GM19099 (cell line): ENCODE measurements around the gene ACSS2.

Experiments used
- POLR2A ChIP-seq: IDR thresholded peaks from 3 replicates; pipeline ENCODE4 v1.6.1; 2011; ENCODE audit warnings: low read depth; ENCODE audit not compliant: insufficient read length; ENCODE audit errors: extremely low read depth

ACSS2 gene

GRCh38 chr20:34952671-34953070, 76.3 kb downstream of the ACSS2 start:
- no peak for TF ChIP-seq POLR2A

DNA sequence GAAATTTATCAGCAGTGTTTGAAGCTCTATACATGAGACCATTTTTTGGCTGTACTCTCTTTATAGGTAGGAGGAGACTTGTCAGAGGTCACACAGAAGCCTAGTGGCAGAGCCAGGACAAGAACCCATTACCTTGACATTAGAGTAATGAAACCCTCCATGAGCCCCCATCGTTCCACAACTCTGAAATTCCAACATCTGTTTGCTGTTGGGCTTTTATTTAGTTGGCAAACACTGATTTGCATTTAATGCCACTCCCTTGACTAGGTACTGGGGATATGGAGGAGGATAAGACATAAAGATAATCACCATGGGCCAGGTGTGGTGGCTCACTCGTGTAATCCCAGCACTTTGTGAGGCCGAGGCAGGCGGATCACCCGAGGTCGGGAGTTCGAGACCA, 77.5 kb downstream of the ACSS2 start:
- TF ChIP-seq POLR2A = no peak

DNA sequence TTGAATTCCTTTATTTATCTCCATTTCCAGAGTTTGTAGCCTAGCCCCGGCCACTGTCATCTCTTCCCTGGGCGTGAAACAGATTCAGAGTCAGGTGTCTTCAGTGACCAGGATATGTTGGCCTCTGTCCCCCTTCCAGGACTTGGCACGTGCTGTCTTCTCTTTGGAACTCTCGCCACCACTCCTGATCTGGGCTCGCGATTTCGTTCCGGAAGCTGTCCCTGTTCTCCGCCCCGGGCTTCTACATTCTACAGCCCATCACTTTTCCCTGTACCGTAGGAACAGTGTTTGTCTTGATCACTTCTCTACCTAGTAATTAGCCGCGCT, 78.5 kb downstream of the ACSS2 start:
- no peak for TF ChIP-seq POLR2A

- TF ChIP-seq POLR2A = peak; percentile 92
Measured at GRCh38 chr20:34955231-34956040, 79.0 kb downstream of the ACSS2 start, which contains the start of the genes GSS and MYH7B. Gene GSS, minus strand, starts transcription at chr20:34955806. Its CDS starts 3,954 bp downstream, at chr20:34951852. Gene MYH7B, plus strand, starts transcription at chr20:34955868. Its CDS starts 22,138 bp downstream, at chr20:34978006.

GRCh38 chr20:34956041-34956458, 79.6 kb downstream of the ACSS2 start:
- no peak for TF ChIP-seq POLR2A

DNA sequence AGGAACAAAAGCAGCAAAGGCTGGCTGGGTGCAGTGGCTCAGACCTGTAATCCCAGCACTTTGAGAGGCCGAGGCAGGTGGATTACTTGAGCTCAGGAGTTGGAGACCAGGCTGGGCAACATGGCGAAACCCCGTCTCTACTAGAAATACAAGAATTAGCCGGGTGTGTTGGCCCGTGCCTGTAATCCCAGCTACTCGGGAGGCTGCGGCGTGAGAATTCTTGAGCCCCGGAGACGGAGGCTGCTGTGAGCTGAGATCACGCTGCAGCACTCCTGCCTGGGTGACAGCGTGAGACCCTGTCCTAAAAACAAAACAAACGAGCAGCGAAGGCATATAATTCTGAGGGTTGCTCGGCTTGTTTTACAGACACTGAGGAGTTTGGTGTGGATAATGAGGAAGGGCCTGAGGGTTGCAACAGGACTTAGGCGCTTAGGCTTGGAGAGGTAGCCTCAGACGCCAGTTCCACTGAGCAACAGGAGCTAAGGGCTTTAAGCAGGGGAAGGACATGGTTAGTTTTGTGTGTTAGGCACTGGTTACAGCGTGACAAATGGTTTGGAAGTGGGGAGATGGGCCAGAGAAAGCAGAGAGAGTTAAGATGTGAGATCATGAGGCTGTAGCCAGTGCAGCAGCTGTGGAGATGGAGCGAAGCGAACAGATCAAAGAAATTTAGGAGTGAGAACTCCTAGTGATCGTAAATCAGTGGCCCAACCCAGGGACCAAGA, 80.5 kb downstream of the ACSS2 start:
- TF ChIP-seq POLR2A = no peak

DNA sequence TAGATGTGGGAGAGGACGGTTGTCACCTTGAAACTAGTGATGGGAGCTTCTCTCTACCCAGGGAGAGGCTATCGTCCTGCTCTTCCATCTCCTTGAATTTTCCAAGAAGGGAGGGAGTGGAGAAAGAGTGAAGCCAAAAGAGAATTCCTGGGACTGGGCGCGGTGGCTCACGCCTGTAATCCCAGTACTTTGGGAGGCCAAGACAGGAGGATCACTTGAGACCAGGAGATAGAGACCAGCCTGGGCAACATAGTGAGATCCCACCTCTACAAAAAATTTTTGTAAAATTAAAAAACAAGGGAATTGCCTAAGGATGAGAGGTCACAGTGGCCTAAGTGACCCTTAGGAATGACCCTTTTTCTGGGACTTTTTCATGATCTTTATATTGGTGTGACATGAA, 88.1 kb downstream of the ACSS2 start:
- TF ChIP-seq POLR2A = no peak

DNA sequence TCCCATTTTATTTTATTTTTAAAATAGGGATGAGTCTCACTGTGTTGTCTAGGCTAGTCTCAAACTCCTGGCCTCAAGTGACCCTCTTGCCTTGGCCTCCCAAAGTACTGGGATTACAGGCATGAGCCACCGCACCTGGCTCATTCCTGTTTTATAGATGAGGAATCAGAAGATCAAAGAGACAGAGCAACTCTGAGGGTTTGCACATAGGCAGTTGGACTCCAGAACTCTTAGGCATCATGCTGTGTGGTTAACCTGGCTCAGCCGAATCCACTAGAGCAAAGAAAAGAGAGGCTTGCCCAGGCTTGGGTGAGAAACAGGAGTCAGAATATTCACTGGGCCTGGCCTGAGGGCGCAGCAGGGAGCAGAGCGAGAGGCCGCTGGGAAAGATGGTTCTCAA, 88.6 kb downstream of the ACSS2 start:
- no peak for TF ChIP-seq POLR2A

- TF ChIP-seq POLR2A = no peak
Measured at GRCh38 chr20:34967421-34967820, 91.0 kb downstream of the ACSS2 start.

DNA sequence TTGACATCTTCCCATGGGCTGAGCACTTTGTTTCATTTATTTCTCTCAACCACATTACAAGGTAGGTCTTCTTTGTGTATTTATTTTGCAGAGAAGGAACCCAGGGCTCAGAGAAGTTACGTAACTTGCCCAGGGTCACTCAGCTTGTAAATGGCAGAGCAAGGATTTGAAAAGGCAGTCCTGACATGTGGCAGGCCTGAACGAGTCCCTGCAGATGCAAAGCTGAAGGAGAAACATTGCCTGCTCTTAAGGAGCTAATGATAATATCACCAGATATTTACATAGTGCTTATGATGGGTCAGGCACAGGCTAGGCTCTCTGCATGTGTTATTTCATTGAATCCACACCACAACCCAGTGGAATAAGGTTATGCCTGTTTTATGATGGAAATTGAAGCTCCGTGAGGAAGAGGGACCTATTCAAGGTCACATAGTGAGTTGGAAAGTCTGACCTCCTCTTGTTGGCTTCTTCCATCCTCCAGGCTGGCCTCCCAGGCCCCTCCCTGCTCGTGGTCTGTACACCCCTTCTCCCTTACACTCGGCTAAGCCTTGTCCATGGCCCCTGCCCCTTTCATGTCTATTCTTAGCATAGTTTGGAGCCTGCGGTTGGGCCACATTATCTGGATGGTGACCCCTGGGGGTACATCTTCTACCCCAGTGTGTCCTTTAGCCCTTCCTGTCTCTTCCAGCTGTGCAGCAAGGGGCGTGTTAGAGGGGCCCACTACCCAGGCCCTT, 91.8 kb downstream of the ACSS2 start:
- TF ChIP-seq POLR2A = no peak

DNA sequence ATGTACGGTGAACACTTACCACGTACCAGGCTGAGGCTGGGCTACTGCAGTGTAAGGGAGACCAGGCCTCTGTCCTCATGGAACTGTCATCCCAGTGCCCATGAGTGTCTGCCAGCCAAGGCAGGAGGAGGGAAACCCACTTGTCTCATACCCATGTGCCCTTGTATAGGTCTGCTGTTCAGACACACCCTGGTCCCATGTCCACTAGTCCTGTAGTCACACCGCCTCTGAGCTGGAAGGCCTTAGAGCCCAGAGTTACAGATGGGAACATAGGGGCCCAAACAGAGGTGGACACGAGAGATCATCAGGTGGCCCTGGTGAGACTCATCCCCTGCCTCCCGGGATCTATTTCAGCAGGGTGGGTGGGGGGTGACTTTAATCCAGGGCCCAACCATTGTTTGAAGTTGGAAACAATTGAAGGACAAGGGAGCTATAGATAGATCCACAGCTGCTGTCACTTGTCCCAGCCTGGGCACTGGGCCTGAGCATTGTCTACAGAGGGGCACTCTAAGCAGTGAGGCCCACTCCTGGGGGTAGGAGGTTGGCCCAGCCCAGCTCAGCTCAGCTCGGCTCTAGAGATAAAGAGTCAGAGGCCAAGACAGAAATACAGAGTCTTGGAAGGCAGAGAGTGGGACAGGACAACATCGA, 93.9 kb downstream of the ACSS2 start:
- TF ChIP-seq POLR2A = no peak

- TF ChIP-seq POLR2A = no peak
Measured at GRCh38 chr20:34970846-34971560, 94.6 kb downstream of the ACSS2 start.

GRCh38 chr20:34971561-34972235, 95.3 kb downstream of the ACSS2 start:
- no peak for TF ChIP-seq POLR2A

GRCh38 chr20:34974246-34974645, 97.8 kb downstream of the ACSS2 start:
- no peak for TF ChIP-seq POLR2A

DNA sequence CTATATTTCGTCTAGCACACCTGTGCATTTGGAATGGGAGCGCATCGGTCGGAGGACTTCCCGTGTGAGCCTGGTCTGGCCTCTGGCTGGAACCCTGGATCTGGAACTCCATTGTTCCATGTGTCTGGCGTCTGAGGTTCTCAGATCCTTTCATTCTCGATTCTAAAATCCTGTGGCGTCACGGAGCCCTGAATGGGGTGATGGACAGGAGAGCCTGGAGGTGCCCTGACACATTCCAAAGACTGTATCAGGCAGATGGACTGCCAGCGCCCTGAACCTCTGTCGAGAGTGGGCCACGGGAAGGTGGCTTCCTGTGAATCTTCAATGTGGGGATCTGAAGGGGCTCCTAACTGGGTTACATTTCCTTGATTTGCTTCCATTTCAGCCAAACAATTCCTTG, 99.9 kb downstream of the ACSS2 start:
- no peak for TF ChIP-seq POLR2A
